Fibroblast of lung (primary cell): ENCODE measurements around the gene HS3ST3B1. TPM values are rescaled to one million over a fixed set of nuclear protein-coding genes. Genes with fewer than 3 reads are reported as not detected.

Experiments used
- DNase-seq, 2 donors: peaks; one replicate each; pipeline versions ENCODE4 v3.0.0 to v3.0.0-alpha.2; 2010; ENCODE audit warnings: low read depth in 2 of 2
- H2AFZ ChIP-seq: 2 replicates; pipeline ENCODE4 v1.5.1; 2012; ENCODE audit warnings: low read length, control low read depth, inconsistent platforms
- H3K27ac ChIP-seq: 2 replicates; pipeline ENCODE4 v1.5.1; 2011; ENCODE audit warnings: low read length, control low read depth; ENCODE audit not compliant: insufficient read depth
- H3K27me3 ChIP-seq: 2 replicates; pipeline ENCODE4 v1.5.1; 2011; ENCODE audit warnings: mild to moderate bottlenecking, low read length; ENCODE audit not compliant: control insufficient read depth, insufficient read depth
- H3K36me3 ChIP-seq: 2 replicates; pipeline ENCODE4 v1.5.1; 2011; ENCODE audit warnings: low read length; ENCODE audit not compliant: control insufficient read depth, insufficient read depth
- H3K4me1 ChIP-seq: 2 replicates; pipeline ENCODE4 v1.5.1; 2011; ENCODE audit warnings: low read length; ENCODE audit not compliant: control insufficient read depth, insufficient read depth; ENCODE audit errors: extremely low read depth
- H3K4me2 ChIP-seq: 2 replicates; pipeline ENCODE4 v1.5.1; 2011; ENCODE audit warnings: low read length, control low read depth; ENCODE audit not compliant: insufficient read depth; ENCODE audit errors: extremely low read depth
- H3K4me3 ChIP-seq, 4 experiments: fragments of 200-600 bp in 1 of 4; sonication (generic) in 1 of 4; replicated peaks in 1 of 4; 2 replicates each; pipeline ENCODE4 v1.5.1; 2011 to 2016; ENCODE audit warnings: low read length in 4 of 4, low read depth in 3 of 4, mild to moderate bottlenecking in 3 of 4, control low read depth in 2 of 4, inconsistent platforms in 1 of 4, mixed read lengths in 1 of 4; ENCODE audit not compliant: insufficient read depth in 1 of 4; ENCODE audit errors: control extremely low read depth in 1 of 4
- H3K79me2 ChIP-seq: 2 replicates; pipeline ENCODE4 v1.5.1; 2012; ENCODE audit warnings: mild to moderate bottlenecking, low read length, inconsistent platforms; ENCODE audit not compliant: control insufficient read depth, insufficient read depth
- H3K9ac ChIP-seq: 2 replicates; pipeline ENCODE4 v1.5.1; 2011; ENCODE audit warnings: mild to moderate bottlenecking, low read length, control low read depth; ENCODE audit not compliant: insufficient read depth
- H3K9me3 ChIP-seq: 2 replicates; pipeline ENCODE4 v1.5.1; 2012; ENCODE audit warnings: low read depth, low read length; ENCODE audit not compliant: control insufficient read depth, insufficient read depth
- H4K20me1 ChIP-seq: 2 replicates; pipeline ENCODE4 v1.5.1; 2011; ENCODE audit warnings: low read length; ENCODE audit not compliant: control insufficient read depth, insufficient read depth; ENCODE audit errors: extremely low read depth
- EZH2 ChIP-seq: IDR thresholded peaks from 2 replicates; pipeline ENCODE4 v1.5.1; 2012; ENCODE audit warnings: low read length, control low read depth, mild to moderate bottlenecking; ENCODE audit errors: missing control alignments
- polyA plus RNA-seq, 2 donors: library from polyadenylated mRNA; depleted of rRNA in 1 of 2; stranded (reverse) in 1 of 2; unstranded in 1 of 2; fragments of >200 nt; gene quantifications; 2 replicates each; pipeline ENCODE4 v1.2.1, GENCODE V29; 2011 to 2012; ENCODE audit warnings: missing spikeins in 1 of 2
- total RNA-seq: library from RNA; depleted of rRNA; stranded (reverse); fragments of >200 nt; gene quantifications from 2 replicates; pipeline ENCODE4 v1.2.1, GENCODE V29; 2014
- TF ChIP-seq, protein P1 (sequence below), 2 donors: IDR thresholded peaks in 1 of 2; conservative IDR thresholded peaks in 1 of 2; 1 replicate in 1 of 2; 2 replicates in 1 of 2; pipeline ENCODE4 v1.5.1; 2011 to 2012; ENCODE audit warnings: low read length in 2 of 2, control low read depth in 1 of 2, inconsistent platforms in 1 of 2, low read depth in 1 of 2, mild to moderate bottlenecking in 1 of 2

HS3ST3B1 gene
- total and polyA plus RNA-seq, 2 donors (not counting 1 experiment from before 2014, with no cell fraction given) = 3.4 to 17.2 TPM

DNA sequence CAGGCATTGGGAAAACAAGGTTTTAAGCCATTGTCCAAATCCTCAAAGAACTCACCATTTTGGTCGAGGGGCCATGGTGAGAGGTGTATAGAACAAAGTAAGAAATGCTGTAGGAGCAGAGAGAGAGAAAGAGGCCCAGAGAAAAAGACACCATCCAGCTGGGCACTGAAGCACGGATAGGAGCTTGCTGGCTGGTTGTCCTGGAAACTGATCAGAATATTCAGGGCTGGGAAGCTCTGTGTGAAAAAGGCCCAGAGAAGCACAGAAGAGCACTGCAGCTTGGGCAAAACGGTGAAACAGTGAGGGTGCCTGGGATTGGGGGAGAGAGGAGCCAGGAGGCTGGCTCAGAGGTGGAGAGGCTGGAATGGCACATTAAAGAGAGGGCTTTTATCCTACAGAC lies 16.5 kb downstream of the HS3ST3B1 start:
- H3K36me3 ChIP-seq = no peaks in the 10 kb centered on the region
- no peaks in the 10 kb centered on the region for H4K20me1 ChIP-seq
- no peak overlapping the region for H3K9ac ChIP-seq
- no peaks in the 10 kb centered on the region for H3K4me1 ChIP-seq
- no peak overlapping the region for H3K27ac ChIP-seq
- no peak overlapping the region for H2AFZ ChIP-seq
- no peak for TF ChIP-seq EZH2
- TF ChIP-seq, protein P1, sequence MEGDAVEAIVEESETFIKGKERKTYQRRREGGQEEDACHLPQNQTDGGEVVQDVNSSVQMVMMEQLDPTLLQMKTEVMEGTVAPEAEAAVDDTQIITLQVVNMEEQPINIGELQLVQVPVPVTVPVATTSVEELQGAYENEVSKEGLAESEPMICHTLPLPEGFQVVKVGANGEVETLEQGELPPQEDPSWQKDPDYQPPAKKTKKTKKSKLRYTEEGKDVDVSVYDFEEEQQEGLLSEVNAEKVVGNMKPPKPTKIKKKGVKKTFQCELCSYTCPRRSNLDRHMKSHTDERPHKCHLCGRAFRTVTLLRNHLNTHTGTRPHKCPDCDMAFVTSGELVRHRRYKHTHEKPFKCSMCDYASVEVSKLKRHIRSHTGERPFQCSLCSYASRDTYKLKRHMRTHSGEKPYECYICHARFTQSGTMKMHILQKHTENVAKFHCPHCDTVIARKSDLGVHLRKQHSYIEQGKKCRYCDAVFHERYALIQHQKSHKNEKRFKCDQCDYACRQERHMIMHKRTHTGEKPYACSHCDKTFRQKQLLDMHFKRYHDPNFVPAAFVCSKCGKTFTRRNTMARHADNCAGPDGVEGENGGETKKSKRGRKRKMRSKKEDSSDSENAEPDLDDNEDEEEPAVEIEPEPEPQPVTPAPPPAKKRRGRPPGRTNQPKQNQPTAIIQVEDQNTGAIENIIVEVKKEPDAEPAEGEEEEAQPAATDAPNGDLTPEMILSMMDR (conservative IDR thresholded peaks at IDR 0.05 in 1 of 2, IDR thresholded peaks at IDR 0.05 in 1 of 2; ENCODE audit: low read depth in 1 of 2, low read length in 2 of 2) = no peak
- H3K79me2 ChIP-seq = peaks cover 54% of the 10 kb centered on the region
- no peak overlapping the region for H3K4me3 ChIP-seq
- DNase-seq = no peak
- H3K9me3 ChIP-seq = no peaks in the 10 kb centered on the region
- H3K4me2 ChIP-seq = no peak overlapping the region
- no peaks in the 10 kb centered on the region for H3K27me3 ChIP-seq

DNA sequence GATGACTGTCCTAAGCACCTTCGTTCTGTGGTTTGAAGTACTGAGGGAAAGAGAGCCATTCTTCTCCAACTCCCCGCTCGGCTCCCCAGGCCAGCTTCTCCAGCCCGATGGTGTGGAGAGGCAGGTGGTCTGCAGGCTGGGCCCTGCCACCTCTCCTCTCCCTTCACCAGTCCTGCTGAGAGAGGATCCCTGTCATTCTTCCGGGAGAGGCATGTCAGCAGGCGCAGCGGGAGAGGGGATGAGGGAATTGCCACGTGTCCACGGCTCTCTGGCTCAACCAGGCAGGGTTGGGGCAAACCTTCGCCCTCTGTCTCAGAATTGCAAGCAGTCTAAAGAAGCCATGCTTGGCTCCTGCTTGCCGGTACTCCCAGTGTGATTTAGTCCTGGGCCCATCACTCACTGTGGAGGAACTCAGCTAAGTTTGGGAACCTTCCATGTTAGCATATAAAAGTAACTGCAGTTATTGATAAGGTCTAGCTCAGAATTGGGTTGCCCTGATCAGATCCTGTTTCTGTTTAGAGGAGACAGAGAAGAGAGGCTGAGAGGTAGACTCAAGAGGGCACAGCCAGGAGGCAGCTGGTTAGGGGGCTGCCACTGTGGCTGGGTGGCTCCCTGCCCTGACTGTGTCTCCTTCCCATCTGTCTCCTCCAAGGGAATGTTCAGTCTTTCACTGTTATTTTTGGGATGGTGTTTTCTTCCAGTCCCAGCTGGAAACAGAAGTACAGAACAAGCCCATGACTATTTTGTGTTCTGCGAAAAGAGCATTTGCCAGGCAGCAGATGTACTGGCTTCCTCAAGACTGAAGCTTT lies 17.4 kb downstream of the HS3ST3B1 start:
- Histone ChIP-seq H3K9me3 (no peaks in the 10 kb centered on the region), H3K36me3 (no peaks in the 10 kb centered on the region), H3K79me2 (peaks cover 57% of the 10 kb centered on the region), H3K4me3 (no peak overlapping the region), H3K9ac (no peak overlapping the region), H3K4me1 (no peaks in the 10 kb centered on the region), H3K27ac (no peak overlapping the region), H4K20me1 (no peaks in the 10 kb centered on the region), H2AFZ (no peak overlapping the region), H3K27me3 (no peaks in the 10 kb centered on the region), H3K4me2 (no peak overlapping the region)
- DNase-seq = no peak
- no peak for TF ChIP-seq EZH2
- TF ChIP-seq, protein P1 (conservative IDR thresholded peaks at IDR 0.05 in 1 of 2, IDR thresholded peaks at IDR 0.05 in 1 of 2; ENCODE audit: low read depth in 1 of 2, low read length in 2 of 2) = no peak

DNA sequence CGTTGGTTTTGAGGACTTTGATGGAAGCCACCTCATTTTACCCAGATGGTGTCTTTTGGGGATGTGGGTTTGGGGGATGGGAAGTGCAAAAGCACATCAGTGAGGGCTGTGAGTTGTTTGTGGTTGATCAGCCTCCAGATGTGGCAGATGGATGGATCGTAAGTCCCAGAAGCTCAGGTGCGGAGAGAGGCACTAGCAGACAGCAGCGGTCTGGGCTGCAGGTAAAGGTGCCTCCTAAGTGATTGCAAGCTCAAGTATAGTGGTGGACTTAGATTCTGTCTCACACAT lies 18.0 kb downstream of the HS3ST3B1 start:
- Histone ChIP-seq H3K27me3 (no peaks in the 10 kb centered on the region), H3K4me2 (no peak overlapping the region), H4K20me1 (no peaks in the 10 kb centered on the region), H3K4me3 (no peak overlapping the region), H3K9ac (no peak overlapping the region), H3K36me3 (no peaks in the 10 kb centered on the region), H2AFZ (no peak overlapping the region), H3K4me1 (no peaks in the 10 kb centered on the region), H3K27ac (no peak overlapping the region), H3K9me3 (no peaks in the 10 kb centered on the region), H3K79me2 (peaks cover 61% of the 10 kb centered on the region)
- no peak for DNase-seq
- TF ChIP-seq, protein P1 (conservative IDR thresholded peaks at IDR 0.05 in 1 of 2, IDR thresholded peaks at IDR 0.05 in 1 of 2; ENCODE audit: low read depth in 1 of 2, low read length in 2 of 2) = no peak
- TF ChIP-seq EZH2 = no peak
